Adrenal gland (tissue), 12 donors: ENCODE results near the gene CLEC4M. TPM values are rescaled to one million over a fixed set of nuclear protein-coding genes. Genes with fewer than 3 reads are reported as not detected.
A peak's percentile ranks its signal among the peaks of the same experiment; 100 is the strongest.
"Not testable (repeated sequence)": the region's sequence is repeated elsewhere in the genome, so short reads cannot be mapped to it uniquely, and the experiment has no call there.

Source experiments
- DNase-seq, 7 donors: peaks; one replicate each; pipeline ENCODE4 v3.0.0-alpha.2; 2019 to 2020
- H3K27ac ChIP-seq, 5 donors: fragments of 200-600 bp; sonication (generic) in 4 of 5; 1 replicate in 3 of 5; 2 replicates in 2 of 5; pipeline versions ENCODE4 v1.5.1 to v1.8.0; 2016 to 2020; ENCODE audit warnings: mild to moderate bottlenecking in 1 of 5
- H3K27me3 ChIP-seq: fragments of 200-600 bp; 2 replicates; pipeline ENCODE4 v1.8.0; 2021
- H3K36me3 ChIP-seq, 2 donors: fragments of 200-600 bp; replicated peaks in 1 of 2; 1 replicate in 1 of 2; 2 replicates in 1 of 2; pipeline versions ENCODE4 v1.5.1 to v1.8.0; 2018 to 2022
- H3K4me1 ChIP-seq, 2 donors: fragments of 200-600 bp; replicated peaks in 1 of 2; 1 replicate in 1 of 2; 2 replicates in 1 of 2; pipeline versions ENCODE4 v1.5.1 to v1.8.0; 2018 to 2021
- H3K4me3 ChIP-seq, 4 donors: fragments of 200-600 bp; sonication (generic) in 3 of 4; one replicate each; pipeline ENCODE4 v1.5.1; 2016 to 2018
- H3K9me3 ChIP-seq, 3 donors: fragments of 200-600 bp; sonication (generic) in 1 of 3; replicated peaks in 1 of 3; 1 replicate in 2 of 3; 2 replicates in 1 of 3; pipeline versions ENCODE4 v1.5.1 to v1.8.0; 2016 to 2021
- CTCF ChIP-seq, 6 experiments: fragments of 450-650 bp in 4 of 6; fragments of 200-600 bp in 2 of 6; sonication (generic) in 1 of 6; IDR thresholded peaks; 1 replicate in 5 of 6; 2 replicates in 1 of 6; pipeline versions ENCODE4 v1.5.1 to v1.8.0; 2016 to 2021; ENCODE audit warnings: antibody characterized with exemption in 6 of 6, mild to moderate bottlenecking in 2 of 6, moderate library complexity in 1 of 6
- POLR2A ChIP-seq, 2 donors: fragments of 450-650 bp; IDR thresholded peaks; one replicate each; pipeline ENCODE4 v1.6.1; 2017; ENCODE audit warnings: antibody characterized with exemption in 2 of 2, mild to moderate bottlenecking in 2 of 2, moderate library complexity in 1 of 2
- WGBS, 4 donors: extraction: QIAGEN DNeasy Blood & Tissue Kit in 2 of 4; methylation state at CpG; one replicate each; pipeline versions ENCODE4 v1.1.5 to v1.1.7; 2013 to 2017; 5-methylcytosine and 5-hydroxymethylcytosine counted together
- intact Hi-C, 2 donors: fragments of 100-400 bp; cut with DNase I; formaldehyde crosslinking; loops; one replicate each; pipeline versions ENCODE4 v1.14.1 to v1.15.0; 2022 to 2023
- polyA plus RNA-seq, 3 donors: library from polyadenylated mRNA; stranded (reverse); fragments of 200-250 nt in 2 of 3; fragments of 350-450 nt in 1 of 3; fragmentation: Illumina TruSeq in 1 of 3; extraction: RNeasy Lipid Tissue Mini Kit (QIAGEN cat#74804) in 1 of 3; gene quantifications; one replicate each; pipeline ENCODE4 v1.2.3, GENCODE V29; 2013 to 2014
- total RNA-seq, 9 donors: library from RNA; depleted of rRNA in 4 of 9; stranded (reverse); fragments of >200 nt in 4 of 9; fragments of 120-200 nt in 1 of 9; fragmentation: NEBNext Ultra II Directional in 1 of 9; extraction: Animal tissue kit (Norgen Biotek cat#: 25700) in 1 of 9; gene quantifications; one replicate each; pipeline versions ENCODE4 v1.1.0 to v1.2.4, GENCODE V29; 2013 to 2023
- donor health status: healthy with polysubstance abuse.
- donor health status: Bipolar disorder and iron deficiency.
- donor health status: DM: yes; HTN: yes; CAD: no.
- donor health status: DM: no; HTN: no; CAD: no.
- donor health status: DM: no; HTN: no; CAD: no.
- donor health status: DM: yes; HTN: yes; CAD: no.

Gene CLEC4M
- total and polyA plus RNA-seq, 12 donors: 0.37 to 91.6 (median 0.98) TPM; not detected in 1

- TF ChIP-seq CTCF (IDR thresholded peaks at IDR 0.05): no peak
- no peak for TF ChIP-seq POLR2A (IDR thresholded peaks at IDR 0.05)
- Histone ChIP-seq H3K9me3 (peaks cover 0 to 11% (median 0%) of the 10 kb centered on the region in 3 donors), H3K36me3 (no peaks in the 10 kb centered on the region), H3K4me3 (no peak overlapping the region), H3K4me1 (no peaks in the 10 kb centered on the region), H3K27ac (no peak overlapping the region), H3K27me3 (no peaks in the 10 kb centered on the region)
- WGBS, 4 donors: 32 to 57% (median 44%) methylated on average over 4 of the region's 4 CpGs
- intact Hi-C loops: no loop called here
- DNase-seq: no peak
These were observed 6.8 kb upstream of the CLEC4M start for GRCh38 chr19:7756258-7756657.

- no peak overlapping the region for H3K27ac ChIP-seq
- peaks cover 0 to 11% (median 0%) of the 10 kb centered on the region in 3 donors for H3K9me3 ChIP-seq
- H3K27me3 ChIP-seq: no peaks in the 10 kb centered on the region
- intact Hi-C loops: no loop called here
- no peaks in the 10 kb centered on the region for H3K36me3 ChIP-seq
- TF ChIP-seq POLR2A (IDR thresholded peaks at IDR 0.05) (no peak), CTCF (IDR thresholded peaks at IDR 0.05) (no peak)
- H3K4me3 ChIP-seq: no peak overlapping the region
- H3K4me1 ChIP-seq: no peaks in the 10 kb centered on the region
- no peak for DNase-seq
- WGBS, 4 donors: 77 to 84% (median 83%) methylated on average over 2 to 3 of the region's 3 CpGs
These were observed 5.7 kb upstream of the CLEC4M start for GRCh38 chr19:7757358-7757757.

- intact Hi-C loops: no loop called here
- Histone ChIP-seq H3K27me3 (no peaks in the 10 kb centered on the region), H3K4me3 (no peak overlapping the region), H3K9me3 (peaks cover 0 to 11% (median 0%) of the 10 kb centered on the region in 3 donors), H3K4me1 (no peaks in the 10 kb centered on the region), H3K27ac (no peak overlapping the region), H3K36me3 (no peaks in the 10 kb centered on the region)
- TF ChIP-seq CTCF (IDR thresholded peaks at IDR 0.05) (no peak), POLR2A (IDR thresholded peaks at IDR 0.05) (no peak)
- WGBS, 4 donors: 86 to 96% (median 89%) methylated on average over 1 of the region's 1 CpG
- DNase-seq: no peak
These were observed 3.9 kb upstream of the CLEC4M start for GRCh38 chr19:7759156-7759555.

- peak in 1 of 7 donors; percentile 10 for DNase-seq
- no peak for TF ChIP-seq CTCF (IDR thresholded peaks at IDR 0.05)
- no peak for TF ChIP-seq POLR2A (IDR thresholded peaks at IDR 0.05)
- intact Hi-C loops: no loop called here
- no peaks in the 10 kb centered on the region for H3K9me3 ChIP-seq
- H3K36me3 ChIP-seq: no peaks in the 10 kb centered on the region
- no peak overlapping the region for H3K27ac ChIP-seq
- H3K4me1 ChIP-seq: no peaks in the 10 kb centered on the region
- no peaks in the 10 kb centered on the region for H3K27me3 ChIP-seq
- WGBS, 4 donors: 67 to 86% (median 74%) methylated on average over 1 of the region's 1 CpG
- H3K4me3 ChIP-seq: no peak overlapping the region
These were observed 653 bp downstream of the CLEC4M start for GRCh38 chr19:7763696-7764095.

GRCh38 chr19:7764157-7764556 lies 1.1 kb downstream of the CLEC4M start:
- H3K27me3 ChIP-seq, H3K4me3 ChIP-seq, H3K4me1 ChIP-seq, DNase-seq, intact Hi-C loops, H3K9me3 ChIP-seq, H3K27ac ChIP-seq, H3K36me3 ChIP-seq: not testable (repeated sequence)
- WGBS, 4 donors: 41 to 50% (median 45%) methylated on average over 3 of the region's 3 CpGs

GRCh38 chr19:7765043-7765442 lies 2.0 kb downstream of the CLEC4M start:
- DNase-seq: peak in 1 of 7 donors; percentile 11
- intact Hi-C loops, H3K27ac ChIP-seq, H3K36me3 ChIP-seq, H3K9me3 ChIP-seq, H3K4me1 ChIP-seq, H3K4me3 ChIP-seq, H3K27me3 ChIP-seq: not testable (repeated sequence)
- 85 to 100% (median 90%) methylated on average over 1 to 2 of the region's 2 CpGs; no CpG with 5 or more reads in 1 of the 4 donors for WGBS, 4 donors
